Mesendoderm (in vitro differentiated cells): Measurements from ENCODE around the gene LRRTM4.

Experiments
- DNase-seq: peaks from one replicate; pipeline ENCODE4 v3.0.0; 2013
- H2AK5ac ChIP-seq: 2 replicates; pipeline ENCODE4 v1.6.1; 2013; ENCODE audit warnings: low read length, inconsistent platforms
- H2BK120ac ChIP-seq: 2 replicates; pipeline ENCODE4 v1.6.1; 2013; ENCODE audit warnings: low read depth, mild to moderate bottlenecking, low read length, moderate library complexity, mixed read lengths
- H2BK15ac ChIP-seq: replicated peaks from 2 replicates; pipeline ENCODE4 v1.6.1; 2013; ENCODE audit warnings: low read depth, mild to moderate bottlenecking, moderate library complexity
- H2BK5ac ChIP-seq: 2 replicates; pipeline ENCODE4 v1.6.1; 2013; ENCODE audit warnings: low read length, inconsistent platforms
- H3K18ac ChIP-seq: 2 replicates; pipeline ENCODE4 v1.6.1; 2013; ENCODE audit warnings: mild to moderate bottlenecking, low read length, mixed read lengths
- H3K23ac ChIP-seq: one replicate; pipeline ENCODE4 v1.6.1; 2013; ENCODE audit warnings: low read length
- H3K27ac ChIP-seq: 2 replicates; pipeline ENCODE4 v1.5.1; 2013; ENCODE audit warnings: low read depth, mild to moderate bottlenecking, inconsistent platforms, low read length, moderate library complexity
- H3K27me3 ChIP-seq: 2 replicates; pipeline ENCODE4 v1.6.1; 2013; ENCODE audit warnings: low read length, control low read depth, mild to moderate bottlenecking, inconsistent platforms; ENCODE audit not compliant: insufficient read depth, poor library complexity
- H3K36me3 ChIP-seq: 2 replicates; pipeline ENCODE4 v1.6.1; 2013; ENCODE audit warnings: low read length, inconsistent platforms; ENCODE audit not compliant: control insufficient read depth, insufficient read depth
- H3K4ac ChIP-seq: one replicate; pipeline ENCODE4 v1.6.1; 2013; ENCODE audit warnings: low read depth, mild to moderate bottlenecking, low read length, moderate library complexity
- H3K4me1 ChIP-seq: 2 replicates; pipeline ENCODE4 v1.6.1; 2013; ENCODE audit warnings: low read depth, low read length, inconsistent platforms; ENCODE audit not compliant: control insufficient read depth
- H3K4me2 ChIP-seq: 2 replicates; pipeline ENCODE4 v1.6.1; 2013; ENCODE audit warnings: low read length
- H3K4me3 ChIP-seq: 2 replicates; pipeline ENCODE4 v1.5.1; 2013; ENCODE audit warnings: mild to moderate bottlenecking, low read length
- H3K56ac ChIP-seq: one replicate; pipeline ENCODE4 v1.6.1; 2013; ENCODE audit warnings: low read length
- H3K79me1 ChIP-seq: 2 replicates; pipeline ENCODE4 v1.6.1; 2013; ENCODE audit warnings: low read length, inconsistent platforms
- H3K79me2 ChIP-seq: 2 replicates; pipeline ENCODE4 v1.6.1; 2013; ENCODE audit warnings: mild to moderate bottlenecking, low read length; ENCODE audit not compliant: control insufficient read depth, insufficient read depth
- H3K9ac ChIP-seq: 2 replicates; pipeline ENCODE4 v1.6.1; 2013; ENCODE audit warnings: low read length, inconsistent platforms
- H4K5ac ChIP-seq: one replicate; pipeline ENCODE4 v1.6.1; 2013; ENCODE audit warnings: low read length
- H4K8ac ChIP-seq: one replicate; pipeline ENCODE4 v1.6.1; 2013; ENCODE audit warnings: low read depth, mild to moderate bottlenecking, control low read depth, low read length, moderate library complexity
- WGBS: extraction: QIAGEN DNeasy Blood & Tissue Kit; methylation state at CpG from one replicate; pipeline ENCODE4 v1.1.7; 2013; ENCODE audit warnings: low lambda C conversion rate, missing lambda C conversion rate; ENCODE audit not compliant: insufficient coverage; ENCODE audit errors: extremely low coverage; 5-methylcytosine and 5-hydroxymethylcytosine counted together

Gene LRRTM4

GRCh38 chr2:77538031-77538430 lies 15.9 kb upstream of the LRRTM4 start:
- Histone ChIP-seq H2BK5ac (no peak overlapping the region), H2BK120ac (no peak overlapping the region), H3K23ac (no peak overlapping the region), H3K4me2 (no peak overlapping the region), H2AK5ac (no peak overlapping the region), H3K9ac (no peak overlapping the region), H3K79me2 (no peaks in the 10 kb centered on the region), H3K36me3 (no peaks in the 10 kb centered on the region), H4K8ac (no peak overlapping the region), H3K4me3 (no peak overlapping the region), H3K27me3 (no peaks in the 10 kb centered on the region), H4K5ac (no peak overlapping the region), H3K27ac (no peak overlapping the region), H3K4me1 (no peaks in the 10 kb centered on the region), H3K56ac (no peak overlapping the region), H2BK15ac (no peak overlapping the region), H3K18ac (no peak overlapping the region), H3K79me1 (no peaks in the 10 kb centered on the region), H3K4ac (no peak overlapping the region)
- WGBS = no CpG with 5 or more reads among the region's 3 CpGs
- DNase-seq = no peak

- H3K4me3 ChIP-seq = no peak overlapping the region
- no peak overlapping the region for H3K18ac ChIP-seq
- H3K27ac ChIP-seq = no peak overlapping the region
- no peaks in the 10 kb centered on the region for H3K79me1 ChIP-seq
- no peak for DNase-seq
- H4K5ac ChIP-seq = no peak overlapping the region
- H3K4ac ChIP-seq = no peak overlapping the region
- WGBS = no CpG with 5 or more reads among the region's 1 CpG
- H3K27me3 ChIP-seq = no peaks in the 10 kb centered on the region
- H3K23ac ChIP-seq = no peak overlapping the region
- no peak overlapping the region for H4K8ac ChIP-seq
- no peaks in the 10 kb centered on the region for H3K79me2 ChIP-seq
- H3K4me1 ChIP-seq = peaks cover 7% of the 10 kb centered on the region
- H2BK120ac ChIP-seq = no peak overlapping the region
- H2AK5ac ChIP-seq = no peak overlapping the region
- H3K56ac ChIP-seq = no peak overlapping the region
- no peak overlapping the region for H2BK15ac ChIP-seq
- no peak overlapping the region for H2BK5ac ChIP-seq
- no peak overlapping the region for H3K4me2 ChIP-seq
- no peak overlapping the region for H3K9ac ChIP-seq
- H3K36me3 ChIP-seq = no peaks in the 10 kb centered on the region
Measured at GRCh38 chr2:77522888-77523287, 712 bp upstream of the LRRTM4 start.

GRCh38 chr2:77521548-77521891 lies 656 bp downstream of the LRRTM4 start:
- Histone ChIP-seq H2BK120ac (no peak overlapping the region), H3K9ac (no peak overlapping the region), H3K4me3 (no peak overlapping the region), H3K27ac (no peak overlapping the region), H2BK5ac (no peak overlapping the region), H3K23ac (no peak overlapping the region), H3K4me2 (peak overlapping the region; percentile 18), H3K79me2 (no peaks in the 10 kb centered on the region), H2BK15ac (no peak overlapping the region), H3K18ac (no peak overlapping the region), H2AK5ac (no peak overlapping the region), H3K4ac (no peak overlapping the region), H3K56ac (no peak overlapping the region), H4K5ac (no peak overlapping the region), H3K4me1 (peaks cover 7% of the 10 kb centered on the region), H4K8ac (no peak overlapping the region), H3K36me3 (no peaks in the 10 kb centered on the region), H3K27me3 (no peaks in the 10 kb centered on the region), H3K79me1 (no peaks in the 10 kb centered on the region)
- DNase-seq = peak; percentile 36
- WGBS = no CpG with 5 or more reads among the region's 7 CpGs

GRCh38 chr2:77520641-77521547 lies 1.3 kb downstream of the LRRTM4 start:
- Histone ChIP-seq H3K4me1 (peaks cover 7% of the 10 kb centered on the region), H2BK15ac (no peak overlapping the region), H3K4me3 (no peak overlapping the region), H2AK5ac (no peak overlapping the region), H2BK120ac (no peak overlapping the region), H3K36me3 (no peaks in the 10 kb centered on the region), H3K4me2 (no peak overlapping the region), H3K27ac (no peak overlapping the region), H3K56ac (peak overlapping the region; percentile 62), H3K4ac (no peak overlapping the region), H3K18ac (peak overlapping the region; percentile 84), H3K9ac (peak overlapping the region; percentile 24), H3K79me1 (no peaks in the 10 kb centered on the region), H4K5ac (no peak overlapping the region), H4K8ac (no peak overlapping the region), H3K23ac (no peak overlapping the region), H3K27me3 (no peaks in the 10 kb centered on the region), H2BK5ac (no peak overlapping the region), H3K79me2 (no peaks in the 10 kb centered on the region)
- WGBS = 100% methylated on average over 1 of the region's 9 CpGs
- DNase-seq = peak; percentile 15

- Histone ChIP-seq H2BK15ac (no peak overlapping the region), H3K27ac (no peak overlapping the region), H2BK120ac (no peak overlapping the region), H3K56ac (no peak overlapping the region), H3K79me2 (no peaks in the 10 kb centered on the region), H3K27me3 (no peaks in the 10 kb centered on the region), H4K5ac (no peak overlapping the region), H3K18ac (no peak overlapping the region), H3K36me3 (no peaks in the 10 kb centered on the region), H3K79me1 (no peaks in the 10 kb centered on the region), H3K4ac (no peak overlapping the region), H2AK5ac (no peak overlapping the region), H2BK5ac (no peak overlapping the region), H3K4me2 (no peak overlapping the region), H4K8ac (no peak overlapping the region), H3K4me3 (no peak overlapping the region), H3K23ac (no peak overlapping the region), H3K9ac (no peak overlapping the region), H3K4me1 (peaks cover 7% of the 10 kb centered on the region)
- WGBS = no CpG with 5 or more reads among the region's 7 CpGs
- no peak for DNase-seq
Measured at GRCh38 chr2:77519888-77520506, 2.2 kb downstream of the LRRTM4 start.
